GM21360 (cell line): ENCODE measurements around the gene MFAP5.
A peak's percentile ranks its signal among the peaks of the same experiment; 100 is the strongest.
"Not testable (repeated sequence)": the region's sequence is repeated elsewhere in the genome, so short reads cannot be mapped to it uniquely, and the experiment has no call there.

Experiments
- ATAC-seq: cut with Tn5 transposase; IDR thresholded peaks from one replicate; pipeline ENCODE4 v1.9.1; 2021; ENCODE audit warnings: mild to moderate bottlenecking, moderate library complexity; ENCODE audit not compliant: unreplicated experiment

Gene MFAP5

DNA sequence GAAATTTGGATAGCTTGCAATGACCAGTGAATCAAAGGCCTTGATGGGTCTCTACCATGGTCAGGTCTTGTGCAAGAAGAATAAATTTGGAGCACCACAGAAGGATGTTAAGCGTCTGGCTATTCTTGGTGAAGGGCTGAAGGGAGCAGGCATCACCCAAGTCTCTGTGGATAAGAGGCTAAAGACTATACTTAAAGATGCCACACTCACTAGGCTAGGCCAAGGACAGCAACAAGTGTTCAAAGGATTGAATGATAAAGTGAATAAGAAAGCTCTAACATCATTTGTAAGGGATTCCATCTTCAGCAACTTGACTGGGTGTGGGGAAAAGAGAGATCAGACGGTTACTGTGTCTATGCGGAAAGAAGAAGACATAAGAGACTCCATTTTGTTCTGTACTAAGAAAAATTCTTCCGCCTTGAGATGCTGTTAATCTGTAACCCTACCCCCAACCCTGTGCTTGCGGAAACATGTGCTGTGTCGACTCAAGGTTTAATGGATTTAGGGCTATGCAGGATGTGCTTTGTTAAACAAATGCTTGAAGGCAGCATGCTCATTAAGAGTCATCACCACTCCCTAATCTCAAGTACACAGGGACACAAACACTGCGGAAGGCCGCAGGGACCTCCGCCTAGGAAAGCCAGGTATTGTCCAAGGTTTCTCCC lies 27.2 kb downstream of the MFAP5 start:
- ATAC-seq = not testable (repeated sequence)

DNA sequence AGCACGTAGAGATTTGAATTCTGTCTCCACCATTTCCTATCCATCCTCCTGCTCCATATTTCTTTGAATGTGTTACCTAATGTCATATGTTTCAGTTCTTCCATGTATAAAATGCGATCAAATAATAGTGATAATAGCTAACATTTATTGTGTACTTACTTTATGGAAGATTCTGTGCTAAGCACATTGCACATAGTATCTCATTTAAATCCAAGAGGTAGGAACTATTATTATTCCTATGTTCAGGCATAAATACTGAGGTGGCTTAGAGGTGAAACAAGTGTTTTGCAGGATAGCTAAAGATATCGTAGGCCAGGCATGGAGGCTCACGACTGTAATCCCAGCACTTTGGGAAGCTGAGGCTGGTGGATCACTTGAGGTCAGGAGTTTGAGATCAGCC lies 32.5 kb downstream of the MFAP5 start:
- ATAC-seq = no peak

DNA sequence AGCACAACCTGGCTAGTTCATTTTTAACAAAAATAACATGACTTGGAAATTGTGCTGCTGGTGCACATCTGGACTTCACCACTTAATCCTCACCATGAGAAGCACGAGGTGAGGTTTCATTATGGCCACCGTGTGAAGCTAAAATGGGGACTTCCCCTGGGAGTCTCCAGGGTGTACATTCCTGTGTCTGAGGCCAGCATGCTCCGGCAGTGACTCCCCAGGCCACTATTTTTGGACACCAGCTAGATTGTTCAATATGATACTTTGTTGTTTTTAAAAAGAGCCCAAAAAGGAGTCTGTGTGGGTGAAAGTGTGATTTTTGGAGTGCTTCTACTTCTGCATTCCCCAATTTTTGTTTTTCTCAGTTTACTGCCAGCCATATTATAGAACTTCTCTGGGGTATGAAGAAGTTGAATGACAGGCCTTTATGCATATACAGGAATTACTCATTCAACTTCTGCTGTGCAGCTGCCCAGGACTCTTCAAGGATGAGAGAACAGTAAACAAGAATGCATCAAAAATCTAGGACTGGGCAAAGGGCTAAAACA lies 33.1 kb downstream of the MFAP5 start:
- ATAC-seq = peak; percentile 91

DNA sequence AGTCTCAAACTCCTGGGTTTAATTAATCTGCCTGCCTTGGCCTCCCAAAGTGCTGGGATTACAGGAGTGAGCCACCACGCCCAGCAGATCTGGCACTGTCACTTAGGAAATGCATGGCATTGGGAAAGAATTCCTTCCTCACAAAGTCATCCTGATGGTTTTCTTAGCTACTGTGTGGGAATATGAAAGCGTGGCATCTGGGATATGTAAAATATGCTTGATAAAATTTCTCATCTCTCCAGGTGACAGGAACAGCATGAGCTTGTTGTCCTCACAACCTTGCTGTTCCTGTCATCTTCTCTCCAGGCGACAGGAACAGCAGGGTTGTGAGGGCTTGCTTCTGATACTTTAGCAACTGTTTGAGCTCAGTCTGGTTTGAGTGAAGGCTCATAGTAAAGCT lies 33.9 kb downstream of the MFAP5 start:
- no peak for ATAC-seq

DNA sequence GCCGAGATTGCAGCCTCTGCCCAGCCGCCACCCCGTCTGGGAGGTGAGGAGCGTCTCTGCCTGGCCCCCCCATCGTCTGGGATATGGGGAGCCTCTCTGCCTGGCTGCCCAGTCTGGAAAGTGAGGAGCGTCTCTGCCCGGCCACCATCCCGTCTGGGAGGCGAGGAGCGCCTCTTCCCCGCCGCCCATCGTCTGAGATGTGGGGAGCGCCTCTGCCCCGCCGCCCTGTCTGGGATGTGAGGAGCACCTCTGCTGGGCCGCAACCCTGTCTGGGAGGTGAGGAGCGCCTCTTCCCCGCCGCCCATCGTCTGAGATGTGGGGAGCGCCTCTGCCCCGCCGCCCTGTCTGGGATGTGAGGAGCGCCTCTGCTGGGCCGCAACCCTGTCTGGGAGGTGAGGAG lies 37.9 kb downstream of the MFAP5 start:
- ATAC-seq = not testable (repeated sequence)

DNA sequence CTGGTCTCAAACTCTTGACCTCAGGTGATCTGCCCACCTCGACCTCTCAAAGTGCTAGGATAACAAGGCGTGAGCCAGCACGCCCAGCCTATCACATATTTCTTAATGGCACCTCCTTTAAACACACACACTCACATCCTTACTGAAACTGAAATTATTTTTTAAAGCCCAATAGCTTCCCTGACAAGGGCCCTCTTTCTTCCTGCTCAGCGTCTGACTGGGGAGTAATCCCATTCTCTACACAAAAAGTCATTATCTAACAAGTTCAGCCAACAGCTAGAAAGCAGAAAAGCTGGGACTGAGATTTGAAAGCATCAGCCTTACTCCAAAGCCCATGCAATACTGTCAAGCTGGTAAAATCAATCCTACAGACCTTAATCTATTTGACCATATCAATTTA lies 40.0 kb downstream of the MFAP5 start:
- ATAC-seq = no peak

DNA sequence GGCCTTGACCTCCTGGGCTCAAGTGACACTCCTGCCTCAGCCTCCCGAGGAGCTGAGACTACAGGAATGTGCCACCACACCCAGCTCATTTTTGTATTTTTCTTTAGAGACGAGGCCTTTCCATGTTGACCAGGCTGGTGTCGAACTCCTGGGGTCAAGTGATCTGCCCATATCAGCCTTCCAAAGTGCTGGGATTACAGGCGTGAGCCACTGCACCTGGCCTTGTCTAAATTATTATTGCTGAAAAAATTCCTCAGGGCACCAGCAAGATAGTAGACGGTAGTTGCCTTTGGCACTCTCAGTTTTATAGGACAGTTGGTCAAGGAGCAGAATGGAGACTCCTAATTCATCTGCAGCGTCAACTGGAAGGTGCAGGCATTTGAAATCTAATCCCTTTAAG lies 47.4 kb downstream of the MFAP5 start:
- no peak for ATAC-seq

DNA sequence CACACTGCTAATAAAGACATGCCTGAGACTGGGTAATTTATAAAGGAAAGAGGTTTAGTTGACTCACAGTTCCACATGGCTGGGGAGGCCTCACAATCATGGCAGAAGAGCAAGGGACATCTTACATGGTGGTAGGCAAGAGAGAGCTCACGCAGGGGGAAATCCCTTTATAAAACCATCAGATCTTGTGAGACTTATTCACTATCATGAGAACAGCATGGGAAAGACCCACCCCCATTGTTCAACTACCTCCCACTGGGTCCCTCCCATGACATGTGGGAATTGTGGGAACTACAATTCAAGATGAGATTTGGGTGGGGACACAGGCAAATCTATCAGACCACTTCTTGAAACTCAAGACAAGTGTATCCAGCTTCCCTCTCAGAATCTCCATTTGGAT lies 48.7 kb downstream of the MFAP5 start:
- ATAC-seq = not testable (repeated sequence)

DNA sequence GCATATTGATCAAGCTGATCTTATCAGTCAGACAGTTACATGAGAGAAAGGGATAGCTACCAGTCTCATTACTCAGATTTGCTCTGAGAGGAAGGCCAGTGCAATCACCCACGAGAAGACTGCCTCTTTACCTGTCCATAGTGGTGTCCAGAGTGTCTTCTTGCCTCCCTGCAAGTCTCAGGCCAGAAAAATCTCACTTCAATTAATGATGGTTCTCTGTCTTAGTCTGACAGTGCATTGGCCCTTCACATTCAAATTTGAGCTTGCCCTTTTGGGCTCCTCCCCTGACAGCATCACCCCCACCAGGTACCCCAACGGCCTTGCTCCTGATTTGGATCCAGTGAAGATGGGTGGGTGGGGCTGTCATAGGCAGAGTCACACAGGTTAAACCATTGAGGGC lies 50.0 kb downstream of the MFAP5 start, which contains the start of gene AICDA:
Gene AICDA (minus strand): TSS at position 231 of the 400 bp plus-strand sequence. CDS start 92 bp downstream, at position 139.
- ATAC-seq = no peak

DNA sequence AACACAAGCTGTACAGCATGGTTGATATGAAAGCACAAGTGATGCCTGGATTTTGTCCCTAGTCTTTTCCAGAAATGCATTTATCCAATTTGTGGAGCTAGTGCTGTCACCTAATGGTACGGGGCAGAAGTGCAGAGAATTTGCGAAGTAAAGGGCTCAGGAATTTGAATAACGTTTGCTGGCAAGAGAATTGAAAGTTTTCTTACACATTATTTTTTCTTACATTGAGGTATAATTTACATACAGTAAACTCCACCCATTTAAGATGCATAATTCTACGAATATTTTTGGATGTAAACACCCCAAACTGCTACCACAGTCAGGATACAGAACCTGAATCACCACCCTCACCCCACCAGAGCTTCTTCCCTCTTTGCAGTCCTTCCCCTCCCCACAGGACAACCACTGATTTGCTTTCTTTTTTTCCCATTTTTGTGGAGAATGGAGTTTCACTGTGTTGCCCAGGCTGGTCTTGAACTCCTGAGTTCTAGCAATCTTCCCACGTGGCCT lies 53.5 kb downstream of the MFAP5 start:
- ATAC-seq = no peak

DNA sequence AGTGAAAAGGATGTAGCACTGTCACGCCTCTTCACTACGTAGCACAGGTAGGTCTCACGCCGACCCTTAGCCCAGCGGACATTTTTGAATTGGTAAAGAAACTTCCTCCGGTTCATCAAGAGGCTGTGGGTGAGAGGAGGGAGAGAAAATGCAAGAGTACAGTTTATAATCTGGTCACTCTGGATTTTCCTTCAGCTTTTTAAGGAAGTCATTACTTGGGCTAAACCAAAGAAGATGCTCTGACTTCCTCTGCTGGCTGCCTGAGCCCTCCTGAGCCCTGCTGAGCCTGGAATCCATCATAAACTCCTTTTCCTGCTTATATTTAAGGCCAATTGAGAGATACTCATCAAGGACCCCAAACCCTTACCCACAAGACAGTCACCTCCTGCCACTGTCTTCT lies 55.7 kb downstream of the MFAP5 start:
- ATAC-seq = no peak

DNA sequence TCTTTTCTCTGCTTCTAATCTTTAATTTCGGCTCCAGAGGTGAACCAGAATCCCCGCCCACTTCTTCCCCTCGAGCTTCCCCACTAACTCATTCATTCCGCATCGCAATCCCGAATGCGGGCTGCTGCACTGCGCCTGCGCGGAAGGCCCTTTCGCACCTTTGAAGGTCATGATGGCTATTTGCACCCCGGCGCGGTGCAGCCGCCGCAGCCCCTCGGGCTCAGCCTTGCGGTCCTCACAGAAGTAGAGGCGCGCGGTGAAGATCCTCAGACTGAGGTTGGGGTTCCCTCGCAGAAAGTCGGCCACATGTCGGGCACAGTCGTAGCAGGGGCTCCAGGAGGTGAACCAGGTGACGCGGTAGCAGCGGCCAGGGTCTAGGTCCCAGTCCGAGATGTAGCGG lies 57.6 kb downstream of the MFAP5 start:
- ATAC-seq = no peak

DNA sequence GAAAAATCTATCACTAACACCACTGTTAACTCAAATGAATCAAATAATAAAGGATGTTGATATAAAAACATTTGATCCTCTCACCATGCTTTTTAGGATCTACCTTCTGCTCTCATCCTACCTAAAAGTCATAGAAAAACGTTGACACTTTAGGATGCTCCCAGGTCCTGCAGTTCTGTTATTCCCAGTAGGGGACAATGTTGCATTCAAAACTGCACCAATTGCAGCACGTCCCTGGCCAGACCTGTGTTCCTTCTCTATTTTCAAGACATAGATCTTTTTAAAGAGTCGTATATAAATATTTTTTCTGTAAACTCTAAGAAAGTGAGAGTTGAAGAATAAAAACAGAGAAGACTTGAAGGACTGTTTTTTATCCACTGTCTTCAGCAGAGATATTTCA lies 58.8 kb downstream of the MFAP5 start:
- ATAC-seq = no peak

DNA sequence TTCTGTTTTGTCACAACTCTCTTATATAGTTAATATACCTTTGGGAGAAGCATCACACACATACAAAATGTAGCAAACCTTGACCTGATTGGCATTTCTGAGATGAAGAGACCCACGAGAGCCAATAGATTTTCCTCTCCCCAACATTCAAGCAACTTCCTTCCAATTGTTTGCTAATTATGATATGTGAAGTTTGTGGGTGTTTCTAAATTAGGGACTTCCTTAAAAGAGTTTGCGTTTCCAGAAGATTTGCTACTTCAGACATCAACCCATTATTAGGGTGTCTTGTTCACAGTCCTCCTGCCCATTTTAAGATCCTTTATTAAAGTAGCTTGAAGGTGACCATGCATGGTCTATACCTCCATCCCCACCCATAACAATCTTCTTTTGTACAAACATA lies 59.3 kb downstream of the MFAP5 start:
- no peak for ATAC-seq

DNA sequence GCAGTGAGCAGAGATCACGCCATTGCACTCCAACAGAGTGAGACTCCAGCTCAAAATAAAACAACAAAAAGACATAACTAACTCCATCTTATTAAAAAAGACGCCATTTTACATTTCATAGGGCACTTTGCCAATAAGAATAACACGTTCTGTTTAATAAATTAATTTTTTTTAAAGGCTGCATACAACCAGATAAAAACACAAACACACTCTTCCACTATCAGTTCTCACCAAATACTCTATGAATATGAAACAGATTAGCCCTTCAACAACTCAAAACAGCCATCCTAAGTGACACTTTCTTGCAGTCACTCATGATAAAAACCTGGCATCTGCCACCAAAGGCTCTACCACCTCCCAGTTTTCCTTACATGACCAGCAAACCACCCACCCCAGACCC lies 66.1 kb downstream of the MFAP5 start:
- ATAC-seq = no peak
